ENCODE measurements around the gene RITA1. TPM values are rescaled to one million over a fixed set of nuclear protein-coding genes. Genes with fewer than 3 reads are reported as not detected.
A peak's percentile ranks its signal among the peaks of the same experiment; 100 is the strongest.

The RITA1 gene
- total and polyA plus RNA-seq, 2 of the 4 experiments (the other 2 are of a cell fraction): 14.2 to 14.7 TPM

DNA sequence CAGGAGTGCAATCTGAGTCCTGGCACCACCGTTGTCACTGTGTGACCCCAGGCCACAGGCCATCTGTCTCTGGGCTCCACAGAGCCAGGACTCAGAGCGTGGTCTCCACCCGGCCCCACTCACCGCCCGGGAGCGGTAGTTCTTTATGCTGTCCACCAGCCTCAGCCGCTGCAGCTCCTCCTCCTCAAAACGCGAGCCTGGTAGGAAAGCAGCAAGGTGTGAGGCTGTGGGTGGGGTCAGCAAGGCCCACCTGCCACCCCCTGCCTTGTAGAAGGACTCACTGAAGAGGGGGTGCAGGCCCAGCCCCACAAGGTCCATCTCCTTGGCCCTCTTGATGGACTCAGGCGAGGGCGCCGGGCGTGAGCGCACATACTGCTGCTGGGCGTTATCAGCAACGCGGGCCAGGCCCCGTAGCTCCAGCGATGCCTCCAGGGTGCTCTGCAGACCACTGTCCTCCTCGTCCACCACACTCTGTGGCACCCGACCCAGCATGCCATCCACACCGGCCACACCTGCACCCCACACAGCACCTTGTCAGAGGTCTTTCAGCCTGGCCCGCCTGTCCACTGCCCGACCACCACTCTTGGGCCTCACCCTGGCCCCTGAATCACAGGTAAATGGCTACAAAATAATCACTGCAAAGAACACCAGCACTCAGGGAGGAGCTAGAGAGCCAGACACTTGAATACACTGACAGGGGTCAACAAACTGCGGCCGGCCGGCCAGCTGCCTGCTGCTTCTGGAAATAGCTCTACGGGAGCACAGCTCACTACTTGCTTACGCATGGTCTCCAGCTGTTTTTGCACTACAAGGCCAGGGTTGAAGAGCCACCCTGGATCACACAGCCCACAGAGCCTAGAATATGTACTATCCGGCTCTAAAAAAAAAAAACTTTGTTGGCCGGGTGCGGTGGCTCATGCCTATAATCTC is 19.7 kb upstream of the RITA1 start:
- H2BK15ac ChIP-seq (ENCODE audit: low read depth, low read length): no peak overlapping the region
- DNase-seq (no peak), ATAC-seq (ENCODE audit: low read depth) (no peak)
- H3K79me1 ChIP-seq (ENCODE audit: low read depth in 1 of 2, low read length in 2 of 2): peaks cover 3 to 5% of the 10 kb centered on the region in 2 experiments; a peak in 1 of 4 replicates
- H3K23ac ChIP-seq (ENCODE audit: low read depth, low read length): no peak overlapping the region
- no peak overlapping the region for H2AK5ac ChIP-seq (ENCODE audit: low read depth, low read length)
- BruUV-seq (replicated peaks): no TSS peak
- H4K5ac ChIP-seq (ENCODE audit: low read depth, low read length): no peak overlapping the region
- H4K20me1 ChIP-seq (ENCODE audit: insufficient read depth, low read length): peaks cover 3% of the 10 kb centered on the region
- H3K9ac ChIP-seq (ENCODE audit: low read depth, low read length): no peak overlapping the region
- H3K9me1 ChIP-seq (ENCODE audit: insufficient read depth, low read length): peaks cover 4% of the 10 kb centered on the region; the same call in 1 of the 2 replicates
- dilution Hi-C loops (cut with HindIII; ENCODE audit: low sequenced_read_pairs, unreplicated experiment): no loop called here
- TF ChIP-seq CEBPB (IDR thresholded peaks at IDR 0.05; ENCODE audit: low read depth, low read length) (no peak), MAFK (IDR thresholded peaks at IDR 0.05; ENCODE audit: low read depth, low read length) (no peak), RFX5 (IDR thresholded peaks at IDR 0.05; ENCODE audit: low read depth, low read length) (no peak)
- H2AK9ac ChIP-seq (replicated peaks; ENCODE audit: low read depth, low read length, poor library complexity): no peak overlapping the region
- H4K8ac ChIP-seq (ENCODE audit: low read depth in 2 of 2, low read length in 2 of 2): no peak overlapping the region
- 85% methylated on average over 15 of the region's 32 CpGs; no CpG with 5 or more reads in 1 of the 2 experiments for WGBS, 2 experiments (ENCODE audit: extremely low coverage in 2 of 2, insufficient read length in 1 of 2)
- no peak overlapping the region for H3K27ac ChIP-seq (ENCODE audit: insufficient read depth, low read length)
- no peaks in the 10 kb centered on the region for H3K9me3 ChIP-seq (ENCODE audit: control insufficient read depth, insufficient read depth, low read length)
- H3K27me3 ChIP-seq (ENCODE audit: control insufficient read depth, insufficient read depth, low read length): no peaks in the 10 kb centered on the region
- H2AFZ ChIP-seq (replicated peaks; ENCODE audit: low read length, poor library complexity): peak overlapping the region; percentile 11
- no peak overlapping the region for H3K4ac ChIP-seq (ENCODE audit: low read depth, low read length)
- no peak overlapping the region for H4K91ac ChIP-seq (ENCODE audit: insufficient read depth, low read depth, low read length)
- no peak overlapping the region for H2BK20ac ChIP-seq (ENCODE audit: low read depth, low read length)
- no peak overlapping the region for H2BK5ac ChIP-seq (ENCODE audit: low read depth, low read length, poor library complexity, severe bottlenecking)
- H3K4me1 ChIP-seq (ENCODE audit: control insufficient read depth, insufficient read depth, low read length): peaks cover 8% of the 10 kb centered on the region
- no peak overlapping the region for H3K56ac ChIP-seq (ENCODE audit: extremely low read depth, insufficient read depth, low read length)
- no peak overlapping the region for H2BK120ac ChIP-seq (ENCODE audit: low read depth, low read length)
- in situ Hi-C loops (cut with MboI; ENCODE audit: low sequenced_read_pairs): no loop called here
- no peak overlapping the region for H3K4me2 ChIP-seq (ENCODE audit: low read depth, low read length)
- no peak overlapping the region for H3K18ac ChIP-seq (ENCODE audit: low read depth, low read length)
- intact Hi-C loops (cut with micrococcal nuclease): no loop called here
- no peak overlapping the region for H3K14ac ChIP-seq (replicated peaks; ENCODE audit: low read depth, low read length)
- peaks cover 62% of the 10 kb centered on the region for H3K36me3 ChIP-seq (ENCODE audit: control insufficient read depth, insufficient read depth, low read length)
- POLR2A ChIA-PET (ENCODE audit: unreplicated experiment): no interaction called here
- CTCF ChIA-PET: interaction anchor here (0.9 to 1.1 kb wide), 3 partner anchors 9 to 117 kb away, joined by 3 to 5 read pairs (median 5); no protein-coding TSS in a partner anchor
- H3K4me3 ChIP-seq (ENCODE audit: insufficient read depth, low read depth, low read length): no peak overlapping the region

All from IMR-90 (cell line).